ENCODE data around the gene ABHD15.

The ABHD15 gene

DNA sequence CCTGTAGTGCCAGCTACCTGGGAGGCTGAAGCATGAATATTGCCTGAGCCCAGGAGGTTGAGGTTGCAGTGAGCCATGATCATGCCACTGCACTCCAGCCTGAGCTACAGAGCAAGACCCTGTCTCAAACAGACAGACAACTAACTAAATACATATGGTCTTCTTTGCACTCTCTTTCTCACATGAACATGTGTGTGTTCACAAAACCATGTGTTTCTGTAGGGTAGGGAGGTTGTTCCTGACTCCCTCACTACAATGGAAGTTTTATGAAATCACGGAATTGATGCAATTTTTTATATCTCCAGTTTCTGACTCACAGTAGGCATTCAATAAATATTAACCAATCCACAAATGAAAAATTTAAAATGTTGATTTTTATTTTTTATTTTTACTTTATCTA is 48.5 kb downstream of the ABHD15 start:
- no peak for DNase-seq (ENCODE audit: low spot score)

DNA sequence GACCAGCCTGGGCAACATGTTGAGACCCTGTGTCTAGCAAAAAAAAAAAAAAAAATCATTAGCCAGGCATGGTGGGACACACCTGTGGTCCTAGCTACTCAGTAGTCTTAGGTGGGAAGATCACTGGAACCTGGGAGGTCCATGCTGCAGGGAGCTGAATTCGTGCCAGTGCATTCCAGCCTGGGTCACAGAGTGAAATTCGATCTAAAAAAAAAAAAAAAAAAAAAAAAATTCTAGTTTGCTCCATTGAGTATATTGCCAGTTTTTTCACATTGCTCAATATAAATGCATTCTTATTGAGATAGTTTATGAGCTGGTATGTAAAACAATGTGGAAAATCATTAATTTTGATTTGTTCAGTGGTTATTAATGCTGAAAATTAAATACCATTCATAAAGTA is 52.0 kb downstream of the ABHD15 start:
- no peak for DNase-seq (ENCODE audit: low spot score)

DNA sequence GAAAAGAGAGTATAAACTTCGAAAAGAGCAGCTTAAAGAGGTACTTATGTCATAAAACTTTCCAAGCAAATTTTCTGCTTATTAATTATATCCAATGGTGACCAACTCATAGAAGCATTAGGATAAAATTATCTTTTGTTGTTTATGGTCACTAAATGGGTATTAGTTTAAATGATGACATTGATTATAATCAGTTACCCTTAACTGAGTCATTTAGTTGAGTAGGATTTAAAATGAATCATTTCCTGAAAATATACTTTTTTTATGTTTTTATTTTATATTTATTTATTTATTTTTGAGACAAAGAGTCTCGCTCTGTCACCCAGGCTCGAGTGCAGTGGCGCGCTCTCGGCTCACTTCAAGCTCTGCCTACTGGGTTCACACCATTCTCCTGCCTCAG is 55.9 kb downstream of the ABHD15 start:
- no peak for DNase-seq (ENCODE audit: low spot score)
